22Rv1 (cell line): Measurements from ENCODE around the gene ZNF629.

ENCODE experiments used
- ZFX ChIP-seq: fragments of 450-650 bp; IDR thresholded peaks from 2 replicates; pipeline ENCODE4 v1.6.1; 2017; ENCODE audit warnings: antibody characterized with exemption, borderline replicate concordance
- TF ChIP-seq, protein P1 (sequence below): fragments of 450-650 bp; IDR thresholded peaks from 2 replicates; pipeline ENCODE4 v1.5.1; 2017; ENCODE audit warnings: mild to moderate bottlenecking

- TF ChIP-seq, protein P1, sequence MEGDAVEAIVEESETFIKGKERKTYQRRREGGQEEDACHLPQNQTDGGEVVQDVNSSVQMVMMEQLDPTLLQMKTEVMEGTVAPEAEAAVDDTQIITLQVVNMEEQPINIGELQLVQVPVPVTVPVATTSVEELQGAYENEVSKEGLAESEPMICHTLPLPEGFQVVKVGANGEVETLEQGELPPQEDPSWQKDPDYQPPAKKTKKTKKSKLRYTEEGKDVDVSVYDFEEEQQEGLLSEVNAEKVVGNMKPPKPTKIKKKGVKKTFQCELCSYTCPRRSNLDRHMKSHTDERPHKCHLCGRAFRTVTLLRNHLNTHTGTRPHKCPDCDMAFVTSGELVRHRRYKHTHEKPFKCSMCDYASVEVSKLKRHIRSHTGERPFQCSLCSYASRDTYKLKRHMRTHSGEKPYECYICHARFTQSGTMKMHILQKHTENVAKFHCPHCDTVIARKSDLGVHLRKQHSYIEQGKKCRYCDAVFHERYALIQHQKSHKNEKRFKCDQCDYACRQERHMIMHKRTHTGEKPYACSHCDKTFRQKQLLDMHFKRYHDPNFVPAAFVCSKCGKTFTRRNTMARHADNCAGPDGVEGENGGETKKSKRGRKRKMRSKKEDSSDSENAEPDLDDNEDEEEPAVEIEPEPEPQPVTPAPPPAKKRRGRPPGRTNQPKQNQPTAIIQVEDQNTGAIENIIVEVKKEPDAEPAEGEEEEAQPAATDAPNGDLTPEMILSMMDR: 0 out of 2 replicates have a peak, but pooled peaks have one; percentile 8
- TF ChIP-seq ZFX: no peak; the same call in 1 of the 2 replicates
Observed at GRCh38 chr16:30805370-30806169, 18.6 kb upstream of the ZNF629 start.
